CD4-positive, alpha-beta T cell (primary cell): ENCODE data around the gene LRRC46. TPM values are rescaled to one million over a fixed set of nuclear protein-coding genes. Genes with fewer than 3 reads are reported as not detected.

Experiments
- ATAC-seq: fragments of 200-7000 bp; cut with Tn5 transposase; one replicate; pipeline ENCODE4 v1.10.0; 2022; ENCODE audit warnings: mild to moderate bottlenecking; ENCODE audit not compliant: poor library complexity
- CTCF ChIA-PET: fragments of 350-600 bp; sonication (Branson Sonifier 250); formaldehyde crosslinking; loops from one replicate; lab custom pipeline; 2021; ENCODE audit warnings: antibody characterized with exemption, inconsistent platforms; lab: Charles Lee
- POLR2A ChIA-PET: fragments of 350-600 bp; sonication (Branson Sonifier 250); formaldehyde crosslinking; loops from one replicate; lab custom pipeline; 2021; ENCODE audit warnings: antibody characterized with exemption, inconsistent platforms; lab: Charles Lee
- DNase-seq, 14 experiments: peaks; one replicate each; pipeline ENCODE4 v3.0.0-alpha.2; 2013 to 2020; ENCODE audit warnings: mixed read lengths in 2 of 14
- H3K27ac ChIP-seq, 2 donors: one replicate each; pipeline versions ENCODE4 v1.5.1 to v1.7.0; 2013; ENCODE audit warnings: low read length in 2 of 2, low read depth in 1 of 2, mild to moderate bottlenecking in 1 of 2
- H3K27me3 ChIP-seq, 2 experiments: 1 replicate in 1 of 2; 2 replicates in 1 of 2; pipeline versions ENCODE4 v1.6.1 to v1.7.0; 2013; ENCODE audit warnings: low read length in 2 of 2, control low read depth in 1 of 2, mild to moderate bottlenecking in 1 of 2, moderate library complexity in 1 of 2; ENCODE audit not compliant: insufficient read depth in 2 of 2, control insufficient read depth in 1 of 2
- H3K36me3 ChIP-seq: one replicate; pipeline ENCODE4 v1.6.1; 2013; ENCODE audit warnings: low read length, control low read depth; ENCODE audit not compliant: insufficient read depth
- H3K4me1 ChIP-seq: one replicate; pipeline ENCODE4 v1.6.1; 2013; ENCODE audit warnings: low read length, control low read depth; ENCODE audit not compliant: insufficient read depth
- H3K4me3 ChIP-seq: one replicate; pipeline ENCODE4 v1.5.1; 2013; ENCODE audit warnings: mild to moderate bottlenecking, low read length, moderate library complexity
- H3K9me3 ChIP-seq, 2 experiments: 1 replicate in 1 of 2; 2 replicates in 1 of 2; pipeline versions ENCODE4 v1.6.1 to v1.7.0; 2013; ENCODE audit warnings: low read length in 2 of 2, mild to moderate bottlenecking in 2 of 2, control low read depth in 1 of 2, moderate library complexity in 1 of 2; ENCODE audit not compliant: control insufficient read depth in 1 of 2, insufficient read depth in 1 of 2
- H3K27ac Mint-ChIP-seq: one replicate; pipeline ENCODE4 v1.8.0; 2020; ENCODE audit warnings: mixed read lengths
- H3K27me3 Mint-ChIP-seq: one replicate; pipeline ENCODE4 v1.8.0; 2021; ENCODE audit warnings: mixed read lengths
- H3K36me3 Mint-ChIP-seq: one replicate; pipeline ENCODE4 v1.8.0; 2021; ENCODE audit warnings: low read depth, mixed read lengths
- H3K4me1 Mint-ChIP-seq: one replicate; pipeline ENCODE4 v1.8.0; 2021; ENCODE audit warnings: low read depth, mixed read lengths
- H3K4me3 Mint-ChIP-seq: one replicate; pipeline ENCODE4 v1.8.0; 2020; ENCODE audit warnings: mild to moderate bottlenecking, mixed read lengths
- H3K9me3 Mint-ChIP-seq: one replicate; pipeline ENCODE4 v1.8.0; 2020; ENCODE audit warnings: mixed read lengths
- intact Hi-C, 2 experiments: fragments of 100-400 bp; cut with DNase I in 1 of 2; cut with micrococcal nuclease in 1 of 2; formaldehyde crosslinking; loops; one replicate each; pipeline versions ENCODE4 v1.15.1 to v1.9.0; 2023 to 2025; cut with DNase I, micrococcal nuclease
- total RNA-seq, 174 experiments: library from RNA in 2 of 174; stranded (reverse) in 2 of 174; gene quantifications; one replicate each; pipeline ENCODE4 v1.2.3 and lab custom pipeline; 2021 to 2026
- TF ChIP-seq, protein P1 (sequence below): fragments of 200-600 bp; IDR thresholded peaks from one replicate; pipeline ENCODE4 v1.8.0; 2022; ENCODE audit warnings: antibody characterized with exemption, mild to moderate bottlenecking

The LRRC46 gene
- total RNA-seq, 2 experiments from 2014 or later, result 0.42 to 0.85 TPM

DNA sequence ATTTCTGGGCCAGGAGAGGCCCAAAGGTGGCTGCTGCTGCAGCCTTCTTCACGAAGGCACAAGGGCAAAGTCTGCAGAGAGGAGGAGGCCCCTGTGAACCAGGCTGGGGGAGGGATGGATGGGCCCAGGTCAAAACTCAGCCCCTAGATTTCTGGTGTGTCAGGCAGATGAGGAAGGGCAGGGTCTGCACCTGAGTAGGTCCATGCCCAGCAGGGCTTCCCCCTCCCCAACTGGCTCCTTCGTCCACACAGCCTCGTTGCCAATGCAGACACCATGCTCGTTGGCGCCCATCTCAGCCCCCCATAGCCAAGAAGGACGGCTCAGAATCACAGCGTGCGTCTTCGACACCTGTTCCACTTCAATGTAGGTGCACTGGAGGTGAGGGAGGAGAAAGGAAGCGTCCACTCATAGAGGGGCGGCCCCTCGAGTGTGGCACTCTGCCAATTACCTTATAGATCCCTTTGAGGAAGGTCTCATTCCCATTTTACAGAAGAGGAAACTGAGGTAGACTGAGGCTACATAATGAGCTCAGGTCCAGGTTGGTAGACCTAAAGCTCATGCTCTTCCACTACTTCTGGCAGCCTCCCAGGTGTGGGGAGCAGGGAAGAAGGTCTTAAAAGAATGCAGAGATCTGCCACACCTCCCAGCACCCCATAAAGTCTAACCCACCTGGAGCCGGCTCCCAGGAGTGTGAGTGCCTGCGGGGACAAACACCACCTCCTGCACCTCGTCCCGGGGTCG lies 8.7 kb downstream of the LRRC46 start:
- Mint-ChIP-seq H3K4me1 (peaks cover 34% of the 10 kb centered on the region), H3K36me3 (no peaks in the 10 kb centered on the region), H3K27me3 (peaks cover 15% of the 10 kb centered on the region), H3K9me3 (no peaks in the 10 kb centered on the region), H3K27ac (no peak overlapping the region), H3K4me3 (peak overlapping the region; percentile 94)
- POLR2A ChIA-PET, result interaction anchor here (0.8 to 4.6 kb wide), 8 partner anchors 8 to 131 kb away, joined by 4 to 46 read pairs (median 6); partner anchors contain the start of genes CDK5RAP3, LRRC46, MRPL10 and OSBPL7
- ATAC-seq (no peak), DNase-seq (no peak)
- Histone ChIP-seq H3K4me3 (peak overlapping the region; percentile 73), H3K36me3 (peaks cover 19% of the 10 kb centered on the region), H3K27me3 (peaks cover 10 to 11% of the 10 kb centered on the region in 2 experiments), H3K27ac (no peak overlapping the region), H3K9me3 (no peaks in the 10 kb centered on the region), H3K4me1 (peaks cover 46% of the 10 kb centered on the region)
- intact Hi-C loops, result loop anchor here (2.0 to 10.0 kb wide), 3 partner anchors 131 to 775 kb away; partner anchors contain the start of genes CDK5RAP3 (in 1 of the 2), HOXB7 (in 1 of the 2) and HOXB8 (in 1 of the 2)
- TF ChIP-seq, protein P1, sequence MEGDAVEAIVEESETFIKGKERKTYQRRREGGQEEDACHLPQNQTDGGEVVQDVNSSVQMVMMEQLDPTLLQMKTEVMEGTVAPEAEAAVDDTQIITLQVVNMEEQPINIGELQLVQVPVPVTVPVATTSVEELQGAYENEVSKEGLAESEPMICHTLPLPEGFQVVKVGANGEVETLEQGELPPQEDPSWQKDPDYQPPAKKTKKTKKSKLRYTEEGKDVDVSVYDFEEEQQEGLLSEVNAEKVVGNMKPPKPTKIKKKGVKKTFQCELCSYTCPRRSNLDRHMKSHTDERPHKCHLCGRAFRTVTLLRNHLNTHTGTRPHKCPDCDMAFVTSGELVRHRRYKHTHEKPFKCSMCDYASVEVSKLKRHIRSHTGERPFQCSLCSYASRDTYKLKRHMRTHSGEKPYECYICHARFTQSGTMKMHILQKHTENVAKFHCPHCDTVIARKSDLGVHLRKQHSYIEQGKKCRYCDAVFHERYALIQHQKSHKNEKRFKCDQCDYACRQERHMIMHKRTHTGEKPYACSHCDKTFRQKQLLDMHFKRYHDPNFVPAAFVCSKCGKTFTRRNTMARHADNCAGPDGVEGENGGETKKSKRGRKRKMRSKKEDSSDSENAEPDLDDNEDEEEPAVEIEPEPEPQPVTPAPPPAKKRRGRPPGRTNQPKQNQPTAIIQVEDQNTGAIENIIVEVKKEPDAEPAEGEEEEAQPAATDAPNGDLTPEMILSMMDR, result no peak
- CTCF ChIA-PET, result interaction anchor here (0.9 to 2.4 kb wide), 6 partner anchors 9 to 131 kb away, joined by 6 to 66 read pairs (median 14); partner anchors contain the start of genes CDK5RAP3, LRRC46, MRPL10 and OSBPL7

DNA sequence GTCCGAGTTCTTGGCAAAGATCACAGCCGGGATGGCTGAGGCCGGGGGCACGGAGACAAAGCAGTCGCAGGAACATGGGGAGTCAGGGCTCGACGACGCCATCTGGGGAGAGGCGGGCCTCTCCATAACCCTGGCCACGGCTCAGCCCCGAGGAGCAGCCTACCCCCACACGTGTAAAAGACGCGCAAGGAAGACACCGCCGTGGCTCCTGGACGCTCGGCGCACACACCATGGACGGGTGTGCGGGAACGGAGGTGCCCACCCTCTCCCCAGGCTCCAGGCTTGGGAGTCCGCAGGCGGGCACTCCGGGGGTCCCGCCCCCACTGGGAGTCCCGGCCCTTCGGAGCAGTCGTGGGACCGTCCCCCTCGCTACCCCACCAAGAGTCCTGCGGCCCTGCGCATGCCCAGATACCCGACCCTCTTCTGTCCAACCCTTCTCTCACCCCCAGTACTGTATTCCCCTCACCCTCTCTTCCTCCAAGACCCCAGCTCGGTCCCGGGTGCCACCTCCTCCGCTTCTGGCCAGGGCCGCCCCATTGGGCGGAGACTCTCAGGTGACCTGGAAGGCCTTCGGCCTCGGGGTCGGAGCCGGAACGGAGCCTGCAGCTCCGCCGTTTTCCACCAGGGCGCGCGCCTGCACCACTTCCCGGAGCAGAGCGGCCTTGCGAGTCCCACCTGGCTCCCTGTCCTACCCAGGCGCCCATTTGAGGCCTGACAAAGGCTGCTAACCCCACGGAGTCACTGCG lies 9.4 kb downstream of the LRRC46 start, which contains the start of gene SCRN2:
SCRN2 (minus strand) TSS at position 532 of the 746 bp plus-strand sequence; CDS start at position 102, 430 bp downstream.
- H3K9me3 ChIP-seq, result no peaks in the 10 kb centered on the region
- H3K4me3 ChIP-seq, result peak within 1 kb of the TSS; percentile 73
- TF ChIP-seq, protein P1, result peak; percentile 93
- ChIA-PET CTCF (interaction anchor here (0.6 to 2.4 kb wide), 17 partner anchors 10 to 778 kb away, joined by 3 to 66 read pairs (median 6); partner anchors contain the start of genes CDK5RAP3, LRRC46, MRPL10 and OSBPL7), POLR2A (interaction anchor here (0.9 to 4.6 kb wide), 13 partner anchors 9 to 130 kb away, joined by 3 to 46 read pairs (median 5); partner anchors contain the start of genes CDK5RAP3, LRRC46, MRPL10 and OSBPL7)
- H3K27me3 ChIP-seq, result peaks cover 17 to 19% of the 10 kb centered on the region in 2 experiments
- ATAC-seq (peak; percentile 89), DNase-seq (peak; percentile 70 to 91 (median 84))
- Mint-ChIP-seq H3K27ac (peak within 1 kb of the TSS; percentile 41), H3K4me1 (peaks cover 26% of the 10 kb centered on the region), H3K9me3 (no peaks in the 10 kb centered on the region), H3K27me3 (peaks cover 22% of the 10 kb centered on the region), H3K4me3 (peak within 1 kb of the TSS; percentile 94), H3K36me3 (no peaks in the 10 kb centered on the region)
- H3K27ac ChIP-seq, result peak within 1 kb of the TSS in 1 of 2 donors; percentile 47
- H3K36me3 ChIP-seq, result peaks cover 19% of the 10 kb centered on the region
- intact Hi-C loops, result loop anchor here (1.0 to 10.0 kb wide), 5 partner anchors 49 to 778 kb away; partner anchors contain the start of genes CDK5RAP3 (in 1 of the 2), HOXB7 (in 1 of the 2) and HOXB8 (in 1 of the 2)
- peaks cover 38% of the 10 kb centered on the region for H3K4me1 ChIP-seq
